OCI-M2 (cell line): ENCODE results near the gene AIG1.
"Not testable (repeated sequence)": the region's sequence is repeated elsewhere in the genome, so short reads cannot be mapped to it uniquely, and the experiment has no call there.

ENCODE experiments used
- DNase-seq: peaks from one replicate; lab custom pipeline; 2025; ENCODE audit not compliant: unreplicated experiment; lab: John Stamatoyannopoulos, UW

AIG1 gene

GRCh38 chr6:143307760-143308159 lies 247.1 kb downstream of the AIG1 start:
- not testable (repeated sequence) for DNase-seq

DNA sequence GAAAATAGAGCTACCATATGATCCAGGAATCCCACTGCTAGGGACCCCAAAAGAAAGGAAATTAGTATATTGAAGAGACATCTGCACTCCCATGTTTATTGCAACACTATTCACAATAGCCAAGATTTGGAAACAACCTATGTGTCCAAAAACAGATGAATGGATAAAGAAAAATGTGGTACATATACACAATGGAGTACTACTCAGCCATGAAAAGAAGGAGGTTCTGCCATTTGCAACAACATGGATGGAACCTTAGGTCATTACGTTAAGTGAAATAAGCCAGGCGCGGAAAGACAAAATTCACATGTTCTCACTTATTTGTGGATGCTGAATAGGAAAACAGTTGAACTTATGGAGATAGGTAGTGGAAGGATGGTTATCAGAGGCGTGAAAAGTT lies 252.5 kb downstream of the AIG1 start:
- no peak for DNase-seq

DNA sequence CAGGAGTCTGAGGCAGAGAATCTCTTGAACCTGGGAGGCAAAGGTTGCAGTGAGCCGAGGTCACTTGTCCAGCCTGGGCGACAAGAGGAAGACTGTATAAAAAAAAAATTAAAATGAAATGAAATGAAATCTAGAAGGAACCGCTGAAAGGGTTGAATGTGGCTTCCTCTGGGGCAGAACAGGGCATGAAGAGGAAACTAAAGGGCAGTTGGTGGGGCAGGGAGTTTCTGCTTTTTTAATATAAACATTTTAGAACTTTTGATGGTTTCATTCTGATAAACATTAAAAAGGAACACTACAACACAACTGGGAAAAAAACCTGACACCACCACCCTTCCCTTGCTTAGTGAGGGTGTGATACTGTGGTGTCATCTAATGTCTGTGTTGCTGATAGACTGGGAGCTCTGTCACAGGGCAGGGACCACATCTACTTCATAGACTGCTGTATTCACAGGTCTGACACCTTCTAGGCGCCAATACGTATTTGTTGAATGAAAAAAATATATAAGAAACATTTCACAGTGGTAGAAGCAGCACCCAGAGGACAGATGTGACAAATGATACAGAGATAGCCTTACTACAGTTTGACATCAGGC lies 260.9 kb downstream of the AIG1 start:
- no peak for DNase-seq

- no peak for DNase-seq
These were observed 261.7 kb downstream of the AIG1 start for GRCh38 chr6:143322386-143322785.

GRCh38 chr6:143323729-143324470 lies 263.2 kb downstream of the AIG1 start:
- DNase-seq: no peak

DNA sequence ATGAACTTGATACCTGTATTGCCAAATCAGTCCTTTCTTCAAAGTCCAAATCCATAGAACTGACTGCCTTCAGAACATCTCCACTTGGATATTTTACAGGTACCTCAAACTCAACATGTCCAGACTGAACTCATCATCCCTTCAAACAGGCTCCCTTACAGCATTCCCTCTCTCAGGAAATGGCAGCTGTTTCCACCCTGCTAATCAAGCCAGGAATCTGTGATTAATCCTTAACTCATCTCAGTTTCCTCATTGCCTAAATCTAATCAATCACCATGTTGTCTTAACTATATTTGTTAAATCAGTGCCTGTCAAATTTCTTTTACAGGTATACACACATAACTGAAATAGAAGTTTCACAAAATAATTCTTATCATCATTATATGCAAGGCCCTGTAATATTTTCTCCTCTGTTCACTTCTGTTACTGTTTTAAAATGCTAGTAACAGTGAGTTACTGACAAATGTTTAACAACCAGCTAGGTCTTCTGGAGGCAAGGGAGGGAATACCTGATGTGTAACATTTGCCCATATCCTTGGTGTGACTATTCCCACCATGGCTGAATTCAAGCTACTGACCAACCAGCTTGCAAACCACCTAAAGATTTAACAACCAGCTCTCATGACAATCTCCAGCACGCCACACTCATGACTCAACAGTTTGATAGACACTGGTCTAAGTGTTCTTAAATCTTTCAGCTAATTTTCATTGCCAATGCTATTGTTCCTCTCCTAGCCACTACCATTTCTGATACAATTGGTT lies 264.9 kb downstream of the AIG1 start:
- DNase-seq: no peak

DNA sequence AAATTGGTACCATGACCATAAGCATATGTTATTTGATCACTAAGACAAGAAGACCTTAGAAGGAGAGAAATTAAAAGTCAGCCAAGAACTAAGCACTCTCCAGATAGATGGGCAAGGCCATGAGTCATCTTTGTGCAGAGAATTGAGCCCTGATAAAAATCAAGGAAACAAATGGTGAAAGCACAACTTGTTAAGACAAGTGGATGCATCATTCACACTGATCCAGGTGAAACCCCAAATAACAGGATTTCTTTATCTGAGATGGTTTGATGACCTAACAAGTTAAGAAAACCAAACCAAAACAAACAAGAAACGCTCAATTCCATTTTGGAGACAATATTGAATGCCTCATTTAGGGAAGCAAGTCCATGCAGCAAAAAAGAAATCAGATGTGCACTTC lies 268.2 kb downstream of the AIG1 start:
- no peak for DNase-seq

DNA sequence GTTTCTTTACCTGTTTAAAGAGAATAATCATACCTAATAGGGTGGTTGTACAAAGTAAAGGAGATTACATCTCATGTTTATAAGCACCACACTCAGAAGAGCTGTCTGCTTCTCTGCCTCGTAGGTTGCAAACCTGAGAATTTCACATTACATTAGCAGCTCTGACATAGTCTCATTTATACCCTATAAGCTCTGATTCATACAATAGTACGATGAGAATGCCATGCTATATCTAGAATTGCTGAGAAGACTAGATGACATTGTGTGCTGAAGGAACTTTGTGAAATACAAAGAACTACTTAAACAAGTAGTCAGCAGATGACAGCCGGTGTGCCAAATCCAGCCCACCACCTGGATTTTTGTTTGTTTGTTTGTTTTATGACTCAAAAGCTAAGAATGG lies 268.6 kb downstream of the AIG1 start:
- no peak for DNase-seq

DNA sequence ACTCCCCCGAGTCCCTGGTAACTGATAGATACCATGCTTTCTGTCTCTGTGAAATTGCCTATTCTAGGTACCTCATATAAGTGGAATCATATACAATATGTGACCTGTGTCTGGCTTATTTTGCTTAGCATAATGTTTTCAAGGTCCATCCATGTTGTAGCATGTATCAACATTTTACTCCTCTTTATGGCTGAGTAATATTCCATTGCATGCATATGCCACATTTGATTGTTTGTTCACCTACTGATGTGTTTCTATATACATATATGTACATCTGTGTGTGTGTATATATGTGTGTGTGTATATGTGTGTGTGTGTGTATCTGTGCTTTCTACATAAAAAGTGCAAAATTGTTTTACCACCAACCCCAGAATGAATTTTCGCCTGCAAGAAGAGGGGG lies 270.7 kb downstream of the AIG1 start:
- no peak for DNase-seq

DNA sequence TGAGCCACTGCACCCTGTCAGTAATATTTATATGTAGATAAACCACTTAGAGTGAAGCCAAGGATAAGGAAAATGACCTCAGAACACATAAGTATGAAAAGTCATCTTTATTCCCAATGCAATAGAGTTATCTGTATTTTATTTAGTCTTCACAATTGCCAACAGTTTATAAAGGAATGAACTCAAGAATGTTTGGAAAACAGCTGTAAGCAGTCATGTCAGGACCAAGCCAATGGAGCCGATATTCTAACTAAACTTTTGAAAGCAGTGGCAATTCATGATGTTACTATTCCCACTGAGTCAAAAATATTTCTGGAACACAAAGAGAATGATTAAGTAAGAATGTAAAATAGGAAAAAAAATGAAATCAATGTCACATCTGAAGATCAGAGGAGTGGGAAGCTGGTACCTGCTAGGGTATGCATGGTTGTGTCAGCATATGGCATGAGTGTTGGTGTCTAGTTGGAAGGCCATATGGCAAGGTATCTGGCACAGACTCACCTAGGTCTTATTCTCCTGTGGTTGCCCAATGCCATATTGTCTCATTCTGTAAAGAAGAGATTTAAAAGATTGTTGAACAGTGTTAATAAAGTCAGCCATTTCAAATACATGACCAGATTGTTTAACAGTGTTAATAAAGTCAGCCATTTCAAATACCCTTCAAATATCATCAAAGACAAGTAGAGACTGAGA lies 271.6 kb downstream of the AIG1 start:
- DNase-seq: no peak

DNA sequence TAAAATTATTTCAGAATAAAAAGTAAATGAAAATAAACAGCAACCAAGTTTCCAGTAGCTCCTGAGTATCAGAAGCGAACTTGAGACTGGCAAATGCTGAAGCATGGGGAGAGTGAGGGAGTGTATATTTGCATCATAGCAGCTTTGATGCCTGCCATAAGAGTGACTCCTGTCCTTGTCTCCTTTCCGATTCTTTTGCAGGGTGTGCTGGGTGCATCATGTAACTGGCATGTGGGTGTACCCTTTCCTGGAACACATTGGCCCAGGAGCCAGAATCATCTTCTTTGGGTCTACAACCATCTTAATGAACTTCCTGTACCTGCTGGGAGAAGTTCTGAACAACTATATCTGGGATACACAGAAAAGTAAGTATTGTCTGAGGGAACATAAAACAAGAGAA lies 272.4 kb downstream of the AIG1 start:
- no peak for DNase-seq

GRCh38 chr6:143333749-143334520 lies 273.2 kb downstream of the AIG1 start:
- no peak for DNase-seq

GRCh38 chr6:143335865-143336264 lies 275.2 kb downstream of the AIG1 start:
- no peak for DNase-seq

- no peak for DNase-seq
These were observed 275.9 kb downstream of the AIG1 start for GRCh38 chr6:143336446-143337152.

- DNase-seq: no peak
These were observed 276.7 kb downstream of the AIG1 start for GRCh38 chr6:143337201-143337949.

DNA sequence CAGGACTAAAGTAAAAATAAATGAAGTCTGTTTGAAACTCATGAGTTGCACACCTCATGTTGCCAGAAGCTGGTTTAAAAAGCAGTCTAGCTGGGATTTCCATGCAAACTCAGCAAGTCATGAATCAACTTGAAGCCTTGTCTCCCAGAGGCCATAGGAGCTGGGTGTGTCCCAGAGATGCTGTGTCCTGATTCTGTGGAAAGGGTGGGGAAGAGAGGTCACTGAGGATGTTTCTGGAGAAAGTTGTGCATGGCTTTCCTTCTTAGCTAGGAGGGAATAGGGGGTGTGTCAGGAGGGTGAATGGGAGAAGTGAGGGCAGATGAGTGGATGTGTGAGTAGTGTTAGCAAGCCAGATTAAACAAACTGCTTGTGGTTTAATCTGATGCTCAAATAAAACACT lies 278.5 kb downstream of the AIG1 start:
- DNase-seq: no peak

GRCh38 chr6:143345477-143345876 lies 284.8 kb downstream of the AIG1 start:
- DNase-seq: not testable (repeated sequence)

GRCh38 chr6:143346004-143346403 lies 285.3 kb downstream of the AIG1 start:
- DNase-seq: no peak

- no peak for DNase-seq
These were observed 287.8 kb downstream of the AIG1 start for GRCh38 chr6:143348531-143348930.
